GM21390 (cell line): Measurements from ENCODE around the gene ANKRD11.
"Not testable (repeated sequence)": the region's sequence is repeated elsewhere in the genome, so short reads cannot be mapped to it uniquely, and the experiment has no call there.

Experiments used
- ATAC-seq: cut with Tn5 transposase; IDR thresholded peaks from one replicate; pipeline ENCODE4 v1.9.1; 2021; ENCODE audit not compliant: unreplicated experiment

ANKRD11 gene

DNA sequence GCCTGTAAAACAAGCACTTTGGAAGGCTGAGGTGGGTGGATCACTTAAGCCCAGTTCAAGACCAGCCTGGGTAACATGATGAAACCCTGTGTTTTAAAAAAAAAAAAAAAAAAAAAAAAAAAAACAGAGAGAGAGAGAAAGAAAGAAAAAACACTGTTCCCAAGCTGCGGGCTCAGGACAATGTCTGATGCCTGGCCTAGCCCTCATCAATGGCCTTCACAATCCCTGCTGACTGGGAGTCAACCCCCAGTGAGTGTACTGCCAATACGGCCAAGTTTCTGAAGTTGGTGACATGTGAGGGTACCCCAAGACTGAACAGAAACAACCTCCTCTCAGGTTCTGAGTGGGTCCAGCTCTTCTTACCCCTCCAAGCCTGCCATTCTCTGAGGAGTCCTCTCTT is 156.3 kb downstream of the ANKRD11 start:
- ATAC-seq = no peak

DNA sequence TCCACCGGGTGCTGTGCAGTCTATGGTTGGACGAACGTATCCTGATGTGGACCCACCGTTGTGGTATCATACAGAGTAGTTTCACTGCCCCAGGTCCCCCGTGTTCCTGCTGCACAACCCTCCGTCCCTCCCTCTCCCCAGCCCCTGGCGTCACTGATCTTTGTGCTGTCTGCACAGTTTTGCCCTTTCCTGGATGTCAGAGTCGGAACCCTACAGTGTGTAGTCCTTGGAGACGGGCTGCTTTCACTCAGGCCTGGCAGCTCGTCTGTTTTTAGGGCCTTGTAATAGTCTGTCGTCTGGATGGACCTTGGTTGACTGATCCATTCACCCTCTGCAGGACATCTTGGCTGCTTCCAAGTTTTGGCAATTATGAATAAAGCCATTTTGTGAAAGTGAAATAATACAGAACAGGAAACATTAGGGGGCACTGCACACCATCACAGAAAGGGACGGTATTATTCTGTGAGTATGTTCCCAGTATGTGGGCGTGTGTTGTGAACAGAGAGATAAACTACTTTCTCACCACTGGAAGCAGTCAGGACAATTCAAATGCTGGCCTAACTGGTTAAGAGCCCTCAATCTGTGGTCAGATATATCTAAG is 156.9 kb downstream of the ANKRD11 start:
- ATAC-seq = not testable (repeated sequence)

DNA sequence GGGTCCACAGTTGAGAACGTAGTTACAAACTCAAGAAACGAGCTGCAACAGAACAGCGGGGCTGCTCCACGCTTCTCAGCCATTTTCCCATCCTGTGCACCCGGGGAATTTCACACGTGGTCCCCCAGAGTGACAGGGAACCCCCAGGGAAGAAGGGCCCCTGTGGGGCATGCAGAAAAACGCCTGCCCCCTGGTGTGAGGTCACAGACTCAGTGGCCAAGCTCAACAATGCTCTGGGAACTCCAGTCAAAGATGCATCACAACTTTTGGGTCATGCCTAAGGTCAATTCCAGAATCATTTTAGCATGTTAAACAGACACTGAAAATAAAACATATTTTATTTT is 157.5 kb downstream of the ANKRD11 start:
- ATAC-seq = no peak

DNA sequence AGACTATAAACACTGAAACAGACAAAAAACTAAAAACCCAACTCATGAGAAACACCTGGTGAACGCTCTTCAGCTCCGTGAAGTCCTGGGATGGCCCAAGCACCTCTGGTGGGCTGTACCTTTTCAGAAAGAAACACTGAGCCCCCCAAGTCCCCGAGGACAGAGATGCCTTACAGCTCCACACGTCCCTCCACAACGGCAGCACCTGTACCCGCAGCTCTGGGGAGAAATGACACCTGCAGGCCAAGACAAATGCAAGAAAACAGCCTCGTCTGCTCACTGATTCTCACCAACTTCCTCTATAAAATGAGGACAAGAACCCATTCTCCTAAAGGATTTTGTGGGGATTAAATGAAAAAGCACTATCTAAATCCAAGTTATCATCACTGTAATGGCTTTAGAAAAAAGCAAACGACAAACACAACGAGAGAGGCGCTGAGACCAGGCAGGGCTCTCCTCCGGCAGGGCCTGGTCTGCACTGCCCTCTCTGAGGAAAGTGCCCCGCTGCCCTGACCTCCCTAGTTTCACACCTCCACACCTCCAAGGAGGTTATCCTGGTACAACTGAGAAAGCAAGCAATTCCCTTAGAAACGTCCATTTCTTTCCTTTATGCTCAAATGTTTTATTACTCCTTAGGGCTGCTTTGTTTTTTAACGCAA is 158.0 kb downstream of the ANKRD11 start:
- no peak for ATAC-seq

DNA sequence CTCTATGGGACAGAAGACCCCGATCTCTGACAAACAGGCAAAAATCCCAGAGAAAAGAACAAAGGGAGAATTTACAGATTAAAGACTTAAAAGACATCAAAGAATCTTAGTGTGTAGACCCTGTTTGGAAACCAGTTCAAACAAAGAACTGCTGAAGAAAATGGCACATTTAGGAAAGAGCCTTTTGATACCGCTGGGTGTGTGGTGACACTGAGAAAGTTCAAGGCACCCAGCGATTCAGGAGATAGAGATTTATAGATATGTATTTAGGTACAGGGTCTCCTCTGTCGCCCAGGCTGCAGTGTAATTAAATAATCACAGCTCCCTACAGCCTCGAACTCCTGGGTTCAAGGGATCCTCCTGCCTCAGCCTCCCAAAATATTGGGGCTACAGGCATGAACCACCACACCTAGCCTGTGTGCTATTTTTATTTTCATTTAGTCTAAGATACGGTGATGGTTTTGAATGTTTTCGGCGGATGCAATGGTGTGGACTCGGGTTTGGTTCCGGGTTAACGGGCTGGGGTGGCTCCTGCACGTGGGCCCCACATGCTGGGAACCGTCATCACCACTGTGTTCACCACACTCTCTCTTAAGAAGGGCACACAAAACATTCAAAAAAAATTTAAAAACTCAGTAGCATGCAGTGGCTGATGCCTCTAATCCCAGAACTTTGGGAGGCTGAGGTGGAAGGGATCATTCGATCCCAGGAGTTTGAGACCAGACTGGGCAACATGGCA is 158.8 kb downstream of the ANKRD11 start:
- no peak for ATAC-seq

DNA sequence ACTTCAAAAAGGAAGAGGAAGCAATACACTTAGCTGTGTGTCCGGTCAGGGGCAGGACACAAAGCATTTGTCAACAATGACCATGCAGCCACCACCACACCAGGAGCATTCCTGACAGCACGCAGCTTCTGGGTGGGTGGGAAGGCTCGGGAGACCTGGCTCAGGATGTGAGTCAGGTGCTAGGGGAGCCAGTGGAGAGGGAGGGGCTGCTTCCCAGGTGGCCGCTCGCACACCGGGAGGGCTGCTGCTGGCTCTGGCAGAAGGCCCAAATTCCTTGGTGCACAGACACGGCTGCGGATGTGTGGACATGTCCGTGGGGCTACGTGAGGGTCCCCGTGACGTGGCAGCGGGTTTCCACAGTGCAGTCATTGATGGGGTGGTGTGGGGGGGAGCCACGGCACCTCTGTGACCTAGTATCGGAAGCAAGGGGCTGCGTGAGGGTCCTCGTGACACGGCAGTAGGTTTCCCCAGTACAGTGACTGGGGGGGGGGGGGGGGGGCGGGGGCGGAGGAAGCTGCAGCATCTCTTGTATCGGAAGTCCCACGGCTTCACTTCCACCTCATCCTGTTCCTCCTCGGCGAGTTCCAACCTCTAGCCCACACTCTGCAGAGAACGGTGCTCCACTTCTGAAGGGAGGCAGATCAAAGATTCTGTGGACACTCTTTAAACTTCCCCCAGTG is 160.0 kb downstream of the ANKRD11 start:
- no peak for ATAC-seq

DNA sequence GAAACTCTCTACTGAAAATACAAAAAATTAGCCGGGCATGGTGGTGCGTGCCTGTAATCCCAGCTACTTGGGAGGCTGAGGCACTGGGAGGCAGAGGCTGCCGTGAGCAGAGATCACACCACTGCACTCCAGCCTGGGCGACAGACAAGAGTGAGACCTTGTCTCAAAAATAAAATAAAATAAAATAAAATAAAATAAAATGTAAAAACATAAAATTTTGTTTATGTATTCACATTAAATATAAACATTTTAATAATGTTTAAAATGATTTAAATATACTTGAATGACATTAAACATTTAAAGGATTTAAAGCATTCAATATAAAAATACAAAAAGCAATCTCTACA is 160.6 kb downstream of the ANKRD11 start:
- not testable (repeated sequence) for ATAC-seq

DNA sequence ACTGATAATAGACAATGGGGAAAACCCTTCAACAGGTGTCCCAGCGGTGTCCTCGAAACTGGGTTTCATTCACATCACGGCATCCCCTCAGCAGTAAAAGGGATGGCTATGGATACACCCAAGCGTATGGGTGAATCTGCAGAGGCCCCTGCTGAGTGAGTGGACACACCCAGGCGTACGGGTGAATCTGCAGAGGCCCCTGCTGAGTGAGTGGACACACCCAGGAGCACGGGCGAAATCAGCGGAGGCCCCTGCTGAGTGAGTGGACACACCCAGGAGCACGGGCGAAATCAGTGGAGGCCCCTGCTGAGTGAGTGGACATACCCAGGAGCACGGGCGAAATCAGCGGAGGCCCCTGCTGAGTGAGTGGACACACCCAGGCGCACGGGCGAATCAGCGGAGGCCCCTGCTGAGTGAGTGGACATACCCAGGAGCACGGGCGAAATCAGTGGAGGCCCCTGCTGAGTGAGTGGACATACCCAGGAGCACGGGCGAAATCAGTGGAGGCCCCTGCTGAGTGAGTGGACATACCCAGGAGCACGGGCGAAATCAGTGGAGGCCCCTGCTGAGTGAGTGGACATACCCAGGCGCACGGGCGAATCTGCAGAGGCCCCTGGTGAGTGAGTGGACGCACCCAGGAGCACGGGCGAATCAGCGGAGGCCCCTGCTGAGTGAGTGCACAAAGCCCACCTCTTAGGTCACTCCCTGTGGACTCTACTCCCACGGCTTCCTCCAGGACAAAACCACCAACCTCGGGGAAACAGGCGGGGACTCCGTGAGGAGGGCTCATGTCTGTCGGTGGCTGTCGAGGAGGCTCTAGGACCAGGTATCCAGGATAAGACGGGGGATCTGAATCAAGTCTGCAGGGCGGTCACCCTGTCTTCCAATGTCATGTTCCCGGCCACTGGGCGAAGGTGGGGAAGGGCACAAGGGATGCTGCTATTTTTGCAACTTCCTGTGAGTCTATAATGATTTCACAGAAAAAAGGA is 161.7 kb downstream of the ANKRD11 start:
- not testable (repeated sequence) for ATAC-seq

DNA sequence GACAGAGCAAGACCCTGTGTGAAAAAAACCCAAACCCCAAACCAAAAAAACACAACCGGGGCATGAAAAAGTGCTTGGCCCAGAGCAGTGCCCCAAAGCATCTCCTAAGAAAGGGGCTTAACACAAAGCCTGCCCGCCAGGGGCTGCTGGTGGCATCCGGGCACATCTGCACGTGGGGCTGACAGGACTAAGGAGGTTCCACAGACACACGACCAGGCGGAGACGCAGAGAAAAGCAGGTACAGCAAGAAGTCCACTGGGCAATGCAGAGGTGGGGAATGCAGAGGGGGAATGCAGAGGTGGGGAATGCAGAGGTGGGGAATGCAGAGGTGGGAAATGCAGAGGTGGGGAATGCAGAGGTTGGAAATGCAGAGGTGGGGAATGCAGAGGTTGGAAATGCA is 163.6 kb downstream of the ANKRD11 start:
- ATAC-seq = no peak

DNA sequence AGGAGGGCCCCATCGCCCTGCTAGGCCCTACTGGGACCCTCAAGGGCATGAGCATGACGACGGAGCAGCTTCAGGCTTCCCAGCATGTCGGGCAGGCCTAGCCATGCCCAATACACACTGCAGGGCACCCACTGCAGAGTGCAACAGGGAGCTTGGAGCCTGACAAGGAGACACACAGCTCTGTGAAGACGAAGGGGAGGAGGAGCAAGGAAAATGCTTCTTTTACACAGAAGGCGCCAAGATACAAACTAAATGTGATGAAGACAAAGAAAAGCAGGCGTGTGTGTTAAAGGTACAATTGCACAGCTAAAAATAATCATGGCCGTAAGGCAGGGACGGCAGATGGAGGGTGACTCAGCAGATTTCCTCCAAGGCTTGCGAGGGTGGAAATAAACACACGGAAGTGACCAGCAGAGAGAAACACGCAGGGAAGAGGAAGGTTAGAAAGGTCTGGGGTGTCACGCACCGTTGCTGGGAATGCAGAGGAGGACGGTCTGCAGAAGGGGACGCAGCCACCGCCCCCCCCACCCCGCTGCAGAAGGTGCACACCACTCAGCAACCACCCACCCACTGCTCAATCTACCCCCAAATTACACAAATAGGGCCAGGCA is 164.4 kb downstream of the ANKRD11 start:
- ATAC-seq = no peak

DNA sequence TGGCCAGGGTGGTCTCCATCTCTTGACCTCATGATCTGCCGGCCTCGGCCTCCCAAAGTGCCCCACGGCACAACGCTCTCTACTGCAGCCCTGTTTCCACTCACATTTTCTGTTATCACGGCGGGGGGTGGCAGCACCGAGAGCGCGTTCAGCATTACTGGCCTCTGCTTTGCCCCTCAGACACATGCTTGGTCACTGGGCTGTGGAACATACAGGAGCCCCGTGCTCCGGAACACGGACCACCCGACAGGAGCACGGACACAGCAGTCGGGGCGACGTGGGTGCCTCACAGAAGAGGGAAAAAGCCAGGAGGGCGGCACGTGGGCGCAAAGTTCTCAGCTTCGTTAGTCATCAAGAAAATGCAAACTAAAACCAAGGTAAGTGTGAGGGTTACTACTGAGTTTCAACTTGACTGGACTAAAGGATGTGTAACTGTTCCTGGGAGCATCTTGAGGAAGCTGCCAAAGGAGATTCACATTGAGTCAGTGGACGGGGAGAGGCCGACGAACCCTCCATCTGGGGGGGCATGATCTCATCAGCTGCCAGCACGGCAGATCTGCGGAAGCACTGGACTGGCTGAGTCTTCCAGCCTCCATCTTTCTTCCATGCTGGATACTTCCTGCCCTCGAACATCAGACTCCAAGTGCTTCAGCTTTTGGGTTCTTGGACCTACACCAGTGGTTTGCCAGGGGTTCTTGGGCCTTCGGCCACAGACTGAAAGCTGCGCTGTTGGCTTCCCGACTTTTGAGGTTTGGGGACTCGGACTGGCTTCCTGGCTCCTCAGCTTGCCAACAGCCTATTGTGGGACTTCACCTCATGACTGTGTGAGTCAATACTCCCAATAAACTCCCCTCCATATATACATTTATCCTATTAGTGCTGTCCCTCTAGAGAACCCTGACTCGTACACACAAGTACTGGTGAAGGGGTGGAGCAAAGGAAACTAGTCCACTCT is 166.0 kb downstream of the ANKRD11 start:
- peak; percentile 55 for ATAC-seq

DNA sequence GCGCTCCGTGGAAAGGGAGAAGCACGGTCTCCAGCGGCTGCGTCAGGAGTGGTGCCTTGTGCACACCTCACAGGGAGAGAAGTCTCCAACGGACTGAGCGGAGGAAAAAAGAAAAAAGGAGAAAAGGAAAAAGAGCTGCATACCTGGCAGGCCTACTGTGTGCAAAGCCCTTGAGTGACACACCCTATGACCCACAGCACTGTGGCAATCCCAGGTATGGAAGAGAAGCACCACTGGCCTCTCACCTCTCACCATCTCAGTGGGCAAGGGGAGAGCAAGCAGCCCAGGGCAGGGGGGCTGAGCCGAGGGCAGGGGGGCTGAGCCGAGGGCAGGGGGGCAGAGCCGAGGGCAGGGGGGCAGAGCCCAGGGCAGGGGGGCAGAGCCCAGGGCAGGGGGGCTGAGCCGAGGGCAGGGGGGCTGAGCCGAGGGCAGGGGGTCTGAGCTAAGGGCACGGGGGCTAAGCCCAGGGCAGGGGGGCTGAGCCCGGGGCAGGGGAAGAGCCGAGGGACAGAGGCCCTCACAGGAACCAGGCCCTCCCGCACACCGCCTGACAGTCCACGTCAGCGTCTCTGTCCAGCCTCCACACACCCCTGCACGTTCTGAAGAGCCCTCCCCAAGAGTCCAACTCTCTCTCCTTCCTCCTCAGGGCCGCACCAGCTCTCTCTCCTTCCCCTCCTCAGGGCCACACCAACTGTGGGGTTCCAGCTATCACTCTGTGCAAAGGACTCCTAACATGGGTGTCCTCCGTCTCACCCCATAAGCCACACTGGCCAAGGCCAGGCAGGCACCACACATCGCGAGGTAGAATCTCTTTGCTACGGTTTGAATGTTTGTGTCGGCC is 167.0 kb downstream of the ANKRD11 start:
- no peak for ATAC-seq

DNA sequence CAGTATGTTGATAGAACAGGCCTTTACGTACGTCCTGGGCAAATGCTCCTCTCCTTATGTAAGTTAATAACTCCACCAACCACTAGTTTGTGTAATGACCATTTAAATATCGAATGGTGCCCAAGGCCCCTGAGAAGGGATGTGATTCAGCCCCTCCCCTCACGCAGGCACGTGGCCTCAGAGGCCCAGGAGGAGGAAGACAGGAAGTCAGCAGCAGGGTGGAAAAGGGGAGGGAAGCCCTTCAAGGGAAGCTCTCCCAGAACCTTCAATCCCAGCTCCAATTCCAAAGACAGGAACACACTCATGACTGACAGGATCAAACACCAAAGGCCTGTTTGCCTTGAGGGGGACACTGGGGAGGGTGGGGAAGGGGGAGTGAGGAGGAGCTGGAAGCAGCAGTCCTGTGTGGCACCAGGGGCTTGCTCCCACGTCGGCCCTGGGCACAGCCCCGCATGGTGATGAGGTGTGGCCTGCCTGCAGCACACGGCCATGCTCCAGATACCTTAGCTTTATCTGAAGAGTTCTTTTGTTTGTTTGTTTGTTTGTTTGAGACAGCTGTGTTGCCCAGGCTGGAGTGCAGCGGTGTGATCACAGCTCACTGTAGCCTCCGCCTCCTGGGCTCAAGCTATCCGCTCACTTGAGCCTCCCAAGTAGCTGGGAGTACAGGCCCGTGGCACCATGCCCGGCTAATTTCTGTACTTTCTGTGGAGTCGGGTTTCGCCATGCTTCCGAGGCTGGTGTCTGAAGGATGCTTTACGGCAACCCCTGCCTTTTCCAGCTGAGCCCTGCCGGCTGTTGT is 167.8 kb downstream of the ANKRD11 start:
- ATAC-seq = no peak

DNA sequence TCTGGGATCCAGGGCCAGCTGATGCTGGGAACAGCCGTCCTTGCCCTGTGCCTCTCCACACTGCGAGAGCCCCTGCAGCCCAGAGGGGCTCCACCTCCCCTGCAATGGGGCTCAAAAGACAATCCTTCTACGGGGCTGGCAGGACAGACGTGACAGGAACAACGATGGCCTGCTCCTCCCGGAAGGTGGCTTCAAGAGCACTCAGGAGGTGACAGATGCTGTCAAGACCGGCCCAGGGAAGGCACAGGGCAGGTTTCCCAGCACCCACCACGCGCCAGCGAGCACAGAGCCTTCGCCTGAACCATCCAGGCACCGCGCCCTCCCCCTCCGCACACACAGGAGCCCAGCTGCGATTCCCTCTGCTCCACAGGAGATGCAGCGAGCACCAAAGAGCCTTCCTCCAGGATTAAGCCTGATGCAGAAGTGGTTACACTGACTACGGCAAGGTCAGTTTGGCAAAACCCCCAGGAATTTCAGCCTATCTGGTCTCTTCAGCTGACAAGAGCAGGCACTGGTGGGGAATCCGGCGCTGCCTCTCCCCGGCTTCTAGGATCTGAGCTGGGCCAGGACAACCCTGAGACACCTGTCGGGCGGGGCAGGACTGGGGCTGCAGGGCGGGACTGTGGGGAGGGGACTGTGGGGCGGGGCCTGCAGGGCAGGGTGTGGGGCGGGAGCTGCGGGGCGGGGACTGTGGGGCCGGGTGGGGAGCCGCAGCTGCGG is 169.4 kb downstream of the ANKRD11 start:
- ATAC-seq = no peak

DNA sequence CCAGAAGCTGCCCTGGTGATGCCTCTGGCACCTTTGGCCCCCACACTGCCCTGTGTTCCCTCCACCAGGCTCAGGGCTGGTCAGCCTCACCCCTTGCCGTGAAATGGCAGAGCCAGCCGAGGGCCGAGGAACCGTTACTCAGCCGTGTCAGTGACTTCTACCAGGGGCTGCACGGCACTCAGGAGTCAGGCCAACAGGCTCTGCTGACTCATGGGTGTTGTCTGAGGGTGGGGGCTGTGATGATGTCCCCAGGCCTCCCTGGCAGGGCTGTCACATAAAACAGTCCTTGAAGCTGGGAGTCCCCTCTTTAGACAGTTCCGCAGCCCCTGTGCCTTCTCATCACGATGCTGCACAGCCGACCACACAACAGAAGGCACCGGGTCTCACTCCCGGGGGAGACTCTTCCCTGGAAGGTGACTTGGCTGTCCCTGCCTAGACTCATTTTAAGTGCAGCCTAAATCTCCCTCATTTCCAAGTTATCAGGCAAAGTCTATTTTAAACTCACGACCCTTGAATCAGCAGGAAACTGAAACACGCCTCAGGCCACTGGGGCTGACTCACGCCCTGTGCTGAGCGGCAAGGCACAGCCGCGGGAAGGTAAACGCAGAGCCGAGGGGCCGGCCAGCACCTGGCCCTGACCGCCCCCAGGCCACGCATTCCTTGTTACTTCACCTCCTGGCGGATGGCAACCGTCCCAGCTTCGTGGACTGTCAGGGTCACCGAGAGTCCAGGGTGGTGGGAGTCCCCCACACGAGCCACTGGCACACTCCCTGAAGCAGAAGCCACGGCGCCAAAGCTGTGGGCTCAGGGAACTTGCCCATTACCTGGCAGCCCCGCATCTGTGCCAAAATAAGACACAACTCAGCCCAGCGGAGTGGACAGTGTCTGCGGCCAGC is 170.2 kb downstream of the ANKRD11 start:
- no peak for ATAC-seq

DNA sequence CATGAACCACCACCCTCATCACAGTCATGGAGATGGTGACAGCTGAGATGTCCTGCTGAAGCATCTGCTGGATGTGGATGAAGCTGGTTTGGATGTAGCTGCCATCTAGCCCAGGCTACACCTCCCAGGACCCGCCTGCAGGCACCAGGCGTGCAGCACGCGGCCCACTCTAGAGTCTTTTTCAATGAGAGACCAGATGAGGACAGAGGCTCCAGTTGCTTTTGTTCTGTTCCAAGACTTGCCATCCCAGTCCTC is 170.8 kb downstream of the ANKRD11 start:
- no peak for ATAC-seq
